ENCODE data around the gene KIF2C.

The KIF2C gene

GRCh38 chr1:44817307-44817706 lies 77.7 kb downstream of the KIF2C start:
- no peak for DNase-seq
